Skeletal muscle cell (primary cell): ENCODE measurements around the gene ADK.

Source experiments
- DNase-seq: peaks from one replicate; pipeline ENCODE4 v3.0.0-alpha.2; 2010; ENCODE audit warnings: low read depth
- H3K4me3 ChIP-seq: 2 replicates; pipeline ENCODE4 v1.5.1; 2011; ENCODE audit warnings: low read depth, mild to moderate bottlenecking, control low read depth, low read length, moderate library complexity

ADK gene

GRCh38 chr10:74598891-74599566 is 448.0 kb downstream of the ADK start:
- no peak overlapping the region for H3K4me3 ChIP-seq
- DNase-seq, result no peak

- H3K4me3 ChIP-seq, result no peak overlapping the region
- no peak for DNase-seq
These were observed 448.7 kb downstream of the ADK start for GRCh38 chr10:74599672-74600071.

GRCh38 chr10:74600170-74600569 is 449.1 kb downstream of the ADK start:
- no peak overlapping the region for H3K4me3 ChIP-seq
- no peak for DNase-seq

- H3K4me3 ChIP-seq, result no peak overlapping the region
- no peak for DNase-seq
These were observed 451.6 kb downstream of the ADK start for GRCh38 chr10:74602576-74602975.

- H3K4me3 ChIP-seq, result no peak overlapping the region
- DNase-seq, result no peak
These were observed 459.3 kb downstream of the ADK start for GRCh38 chr10:74610299-74610698.

GRCh38 chr10:74612195-74612594 is 461.2 kb downstream of the ADK start:
- no peak overlapping the region for H3K4me3 ChIP-seq
- DNase-seq, result no peak

- no peak overlapping the region for H3K4me3 ChIP-seq
- DNase-seq, result no peak
These were observed 469.6 kb downstream of the ADK start for GRCh38 chr10:74620626-74621025.

- no peak overlapping the region for H3K4me3 ChIP-seq
- DNase-seq, result no peak
These were observed 472.8 kb downstream of the ADK start for GRCh38 chr10:74623786-74624185.

GRCh38 chr10:74624501-74624900 is 473.5 kb downstream of the ADK start:
- DNase-seq, result no peak
- no peak overlapping the region for H3K4me3 ChIP-seq

- H3K4me3 ChIP-seq, result no peak overlapping the region
- DNase-seq, result no peak
These were observed 477.1 kb downstream of the ADK start for GRCh38 chr10:74628136-74628535.

- H3K4me3 ChIP-seq, result no peak overlapping the region
- DNase-seq, result no peak
These were observed 484.0 kb downstream of the ADK start for GRCh38 chr10:74634995-74635536.

GRCh38 chr10:74635655-74636054 is 484.6 kb downstream of the ADK start:
- no peak overlapping the region for H3K4me3 ChIP-seq
- no peak for DNase-seq

- DNase-seq, result no peak
- no peak overlapping the region for H3K4me3 ChIP-seq
These were observed 486.7 kb downstream of the ADK start for GRCh38 chr10:74637685-74638084.

GRCh38 chr10:74640134-74640921 is 489.3 kb downstream of the ADK start:
- H3K4me3 ChIP-seq, result no peak overlapping the region
- peak; percentile 2 for DNase-seq

- H3K4me3 ChIP-seq, result no peak overlapping the region
- no peak for DNase-seq
These were observed 490.6 kb downstream of the ADK start for GRCh38 chr10:74641659-74642058.

GRCh38 chr10:74642901-74643595 is 492.0 kb downstream of the ADK start:
- no peak for DNase-seq
- no peak overlapping the region for H3K4me3 ChIP-seq

- no peak for DNase-seq
- no peak overlapping the region for H3K4me3 ChIP-seq
These were observed 492.6 kb downstream of the ADK start for GRCh38 chr10:74643596-74643975.

GRCh38 chr10:74644738-74645137 is 493.7 kb downstream of the ADK start:
- no peak for DNase-seq
- H3K4me3 ChIP-seq, result no peak overlapping the region

GRCh38 chr10:74645692-74646091 is 494.7 kb downstream of the ADK start:
- DNase-seq, result no peak

GRCh38 chr10:74650613-74651012 is 499.6 kb downstream of the ADK start:
- DNase-seq, result no peak
- H3K4me3 ChIP-seq, result no peak overlapping the region

More at GRCh38 chr10:74645692-74646091, 494.7 kb downstream of the ADK start:
- no peak overlapping the region for H3K4me3 ChIP-seq
